Osteocyte (in vitro differentiated cells): ENCODE results near the gene UPB1. TPM values are rescaled to one million over a fixed set of nuclear protein-coding genes. Genes with fewer than 3 reads are reported as not detected.

Experiments
- DNase-seq: peaks from one replicate; pipeline ENCODE4 v3.0.0; 2021; ENCODE audit warnings: mixed read lengths; ENCODE audit not compliant: unreplicated experiment; ENCODE audit errors: extremely low spot score
- H3K27ac Mint-ChIP-seq: one replicate; pipeline ENCODE4 v1.8.0; 2021; ENCODE audit warnings: mild to moderate bottlenecking, mixed read lengths; ENCODE audit not compliant: unreplicated experiment
- H3K27me3 Mint-ChIP-seq: one replicate; pipeline ENCODE4 v1.8.0; 2021; ENCODE audit warnings: mixed read lengths; ENCODE audit not compliant: unreplicated experiment
- H3K36me3 Mint-ChIP-seq: one replicate; pipeline ENCODE4 v1.8.0; 2021; ENCODE audit warnings: mixed read lengths; ENCODE audit not compliant: unreplicated experiment
- H3K4me1 Mint-ChIP-seq: one replicate; pipeline ENCODE4 v1.8.0; 2021; ENCODE audit warnings: mixed read lengths; ENCODE audit not compliant: unreplicated experiment
- H3K4me3 Mint-ChIP-seq: one replicate; pipeline ENCODE4 v1.8.0; 2021; ENCODE audit warnings: mild to moderate bottlenecking, moderate library complexity, mixed read lengths; ENCODE audit not compliant: unreplicated experiment
- H3K9me3 Mint-ChIP-seq: one replicate; pipeline ENCODE4 v1.8.0; 2021; ENCODE audit warnings: mixed read lengths; ENCODE audit not compliant: unreplicated experiment
- total RNA-seq: library from RNA; stranded (reverse); gene quantifications from 2 replicates; pipeline ENCODE4 v1.2.1, GENCODE V29; 2021
- TF ChIP-seq, protein P1 (sequence below): fragments of 200-600 bp; sonication (generic); IDR thresholded peaks from 2 replicates; pipeline ENCODE4 v1.5.0; 2021; ENCODE audit warnings: antibody characterized with exemption, mild to moderate bottlenecking, moderate library complexity

UPB1 gene
- total RNA-seq, 1 donor from 2014 or later, result not detected

DNA sequence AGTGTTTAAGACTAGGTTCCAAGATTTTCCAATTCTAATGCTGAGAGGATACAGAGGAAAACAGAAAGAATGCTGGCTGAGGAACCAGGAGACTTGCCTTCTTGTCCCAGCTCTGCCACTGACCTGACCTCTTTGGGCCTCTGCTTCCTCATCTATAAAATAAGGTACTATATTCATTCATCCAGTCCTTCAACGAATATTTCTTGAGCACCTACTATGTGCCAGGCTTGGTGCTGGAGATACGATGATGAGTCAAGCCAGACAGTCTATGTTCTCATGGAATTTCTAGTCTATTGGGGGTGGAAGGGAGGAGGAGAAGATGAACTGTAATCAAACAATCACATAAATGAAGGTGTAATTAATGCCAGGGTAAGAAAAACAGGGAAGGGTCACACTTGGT is 27.8 kb upstream of the UPB1 start:
- no peak overlapping the region for H3K4me3 Mint-ChIP-seq
- H3K27me3 Mint-ChIP-seq, result no peaks in the 10 kb centered on the region
- peaks cover 33% of the 10 kb centered on the region for H3K4me1 Mint-ChIP-seq
- TF ChIP-seq, protein P1, sequence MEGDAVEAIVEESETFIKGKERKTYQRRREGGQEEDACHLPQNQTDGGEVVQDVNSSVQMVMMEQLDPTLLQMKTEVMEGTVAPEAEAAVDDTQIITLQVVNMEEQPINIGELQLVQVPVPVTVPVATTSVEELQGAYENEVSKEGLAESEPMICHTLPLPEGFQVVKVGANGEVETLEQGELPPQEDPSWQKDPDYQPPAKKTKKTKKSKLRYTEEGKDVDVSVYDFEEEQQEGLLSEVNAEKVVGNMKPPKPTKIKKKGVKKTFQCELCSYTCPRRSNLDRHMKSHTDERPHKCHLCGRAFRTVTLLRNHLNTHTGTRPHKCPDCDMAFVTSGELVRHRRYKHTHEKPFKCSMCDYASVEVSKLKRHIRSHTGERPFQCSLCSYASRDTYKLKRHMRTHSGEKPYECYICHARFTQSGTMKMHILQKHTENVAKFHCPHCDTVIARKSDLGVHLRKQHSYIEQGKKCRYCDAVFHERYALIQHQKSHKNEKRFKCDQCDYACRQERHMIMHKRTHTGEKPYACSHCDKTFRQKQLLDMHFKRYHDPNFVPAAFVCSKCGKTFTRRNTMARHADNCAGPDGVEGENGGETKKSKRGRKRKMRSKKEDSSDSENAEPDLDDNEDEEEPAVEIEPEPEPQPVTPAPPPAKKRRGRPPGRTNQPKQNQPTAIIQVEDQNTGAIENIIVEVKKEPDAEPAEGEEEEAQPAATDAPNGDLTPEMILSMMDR, result no peak
- DNase-seq, result no peak
- H3K36me3 Mint-ChIP-seq, result no peaks in the 10 kb centered on the region
- no peaks in the 10 kb centered on the region for H3K9me3 Mint-ChIP-seq
- H3K27ac Mint-ChIP-seq, result peak overlapping the region; percentile 86

DNA sequence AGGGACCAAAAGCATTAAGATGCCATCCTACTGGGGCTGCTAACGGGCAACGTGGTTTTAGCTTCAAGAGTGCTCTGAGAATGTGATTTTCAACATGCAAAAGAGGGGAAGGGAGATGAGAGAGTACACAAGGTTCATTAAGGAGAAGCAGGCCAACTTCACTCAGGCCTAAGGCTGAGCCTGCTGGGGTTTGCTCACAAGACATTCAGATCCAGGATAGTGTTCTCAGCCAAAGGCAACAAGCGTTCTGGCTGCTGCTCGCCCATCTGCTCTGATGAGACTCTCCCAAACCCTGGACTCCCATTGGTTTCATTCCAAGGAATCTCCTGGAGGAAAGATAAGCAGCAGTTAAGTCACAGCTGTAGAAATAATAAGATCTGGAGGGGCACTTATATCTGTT is 23.6 kb upstream of the UPB1 start:
- no peak for DNase-seq
- H3K36me3 Mint-ChIP-seq, result no peaks in the 10 kb centered on the region
- H3K4me1 Mint-ChIP-seq, result peaks cover 56% of the 10 kb centered on the region
- H3K27me3 Mint-ChIP-seq, result no peaks in the 10 kb centered on the region
- H3K4me3 Mint-ChIP-seq, result no peak overlapping the region
- H3K9me3 Mint-ChIP-seq, result no peaks in the 10 kb centered on the region
- H3K27ac Mint-ChIP-seq, result peak overlapping the region; percentile 83
- TF ChIP-seq, protein P1, result no peak

DNA sequence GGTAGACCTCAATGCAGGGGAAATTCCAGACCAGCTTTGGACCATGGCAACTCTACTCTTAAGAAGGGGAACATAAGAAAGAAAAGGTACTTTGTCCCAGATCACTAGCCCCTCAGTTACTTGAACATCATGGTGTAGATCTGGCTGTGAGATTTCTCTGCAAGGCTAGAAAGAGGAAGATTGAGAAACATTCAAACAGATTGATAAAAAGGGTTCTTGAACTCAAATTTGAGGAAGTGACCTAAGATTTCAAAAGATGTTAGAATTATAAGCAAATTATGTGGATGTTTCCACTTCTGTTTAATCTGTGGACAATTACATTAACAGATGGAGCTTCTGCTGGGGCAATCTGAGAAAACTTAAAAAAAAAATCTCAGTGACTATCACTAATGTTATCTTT is 21.8 kb upstream of the UPB1 start:
- no peaks in the 10 kb centered on the region for H3K27me3 Mint-ChIP-seq
- peak overlapping the region; percentile 86 for H3K27ac Mint-ChIP-seq
- no peaks in the 10 kb centered on the region for H3K9me3 Mint-ChIP-seq
- no peak overlapping the region for H3K4me3 Mint-ChIP-seq
- peaks cover 44% of the 10 kb centered on the region for H3K4me1 Mint-ChIP-seq
- H3K36me3 Mint-ChIP-seq, result no peaks in the 10 kb centered on the region
- TF ChIP-seq, protein P1, result no peak
- DNase-seq, result no peak

DNA sequence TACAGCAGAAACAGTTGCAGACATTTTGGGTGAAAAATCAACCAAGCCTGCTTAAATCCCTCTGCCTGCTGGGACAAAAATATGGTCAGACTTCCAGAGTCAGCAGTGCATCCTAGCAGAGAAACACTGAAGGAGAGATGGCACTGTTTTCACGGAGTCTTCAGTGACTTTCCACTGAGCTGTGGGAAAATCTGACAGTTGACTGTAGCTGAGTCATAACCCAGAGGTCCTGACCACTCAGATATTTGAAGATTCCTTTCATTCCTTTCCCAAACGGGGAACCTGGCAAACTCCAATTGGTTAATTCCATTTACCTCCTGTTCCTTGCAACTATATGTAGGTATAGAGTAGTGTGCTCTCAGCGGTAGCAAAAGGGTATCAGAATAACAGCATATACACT is 20.9 kb upstream of the UPB1 start:
- H3K4me1 Mint-ChIP-seq, result peaks cover 44% of the 10 kb centered on the region
- no peak overlapping the region for H3K4me3 Mint-ChIP-seq
- no peaks in the 10 kb centered on the region for H3K27me3 Mint-ChIP-seq
- TF ChIP-seq, protein P1, result no peak
- peak; percentile 54 for DNase-seq
- H3K27ac Mint-ChIP-seq, result peak overlapping the region; percentile 86
- H3K9me3 Mint-ChIP-seq, result no peaks in the 10 kb centered on the region
- no peaks in the 10 kb centered on the region for H3K36me3 Mint-ChIP-seq

DNA sequence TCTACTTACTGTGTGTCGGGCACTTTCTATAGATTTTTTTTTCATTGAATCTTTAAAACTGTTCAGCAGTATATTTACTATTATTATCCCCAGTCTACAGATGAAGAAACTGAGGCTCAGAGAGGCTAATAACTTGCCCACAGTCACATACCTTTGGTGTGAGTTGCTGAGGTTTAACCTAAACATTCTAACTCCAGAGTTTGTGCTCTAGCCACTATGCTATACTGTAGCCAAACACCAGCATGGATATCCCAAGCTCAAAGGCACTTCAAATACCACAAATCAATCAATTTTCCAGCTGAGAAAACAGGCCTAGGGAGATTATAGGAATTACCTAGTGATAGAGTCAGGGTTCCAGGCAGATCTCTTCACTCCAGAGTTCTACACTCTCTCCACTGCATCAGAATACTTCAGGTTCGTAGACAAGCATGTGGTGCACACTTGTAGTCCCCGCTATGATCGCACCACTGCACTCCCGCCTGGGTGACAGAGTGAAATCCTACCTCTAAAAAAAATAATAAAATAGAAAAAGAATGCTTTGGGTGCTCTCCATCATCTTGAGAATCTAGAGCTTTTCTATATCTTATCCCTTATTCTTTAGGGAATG is 20.4 kb upstream of the UPB1 start:
- Mint-ChIP-seq H3K4me1 (peaks cover 44% of the 10 kb centered on the region), H3K36me3 (no peaks in the 10 kb centered on the region), H3K27me3 (no peaks in the 10 kb centered on the region), H3K27ac (peak overlapping the region; percentile 86), H3K9me3 (no peaks in the 10 kb centered on the region), H3K4me3 (no peak overlapping the region)
- TF ChIP-seq, protein P1, result no peak
- no peak for DNase-seq
